Skin epidermis (tissue), 12 donors: ENCODE results near the gene RALGAPA1.
"Not testable (repeated sequence)": the region's sequence is repeated elsewhere in the genome, so short reads cannot be mapped to it uniquely, and the experiment has no call there.

ENCODE experiments used
- H3K27ac ChIP-seq, 21 experiments: fragments of 200-600 bp; sonication (generic) in 11 of 21; one replicate each; pipeline ENCODE4 v1.5.0; 2020; ENCODE audit warnings: mild to moderate bottlenecking in 3 of 21, inconsistent platforms in 2 of 21, moderate library complexity in 2 of 21
- H3K4me3 ChIP-seq, 7 experiments: fragments of 200-600 bp; sonication (generic) in 2 of 7; one replicate each; pipeline ENCODE4 v1.5.0; 2020; ENCODE audit warnings: inconsistent platforms in 2 of 7, mild to moderate bottlenecking in 2 of 7, moderate library complexity in 1 of 7

RALGAPA1 gene

DNA sequence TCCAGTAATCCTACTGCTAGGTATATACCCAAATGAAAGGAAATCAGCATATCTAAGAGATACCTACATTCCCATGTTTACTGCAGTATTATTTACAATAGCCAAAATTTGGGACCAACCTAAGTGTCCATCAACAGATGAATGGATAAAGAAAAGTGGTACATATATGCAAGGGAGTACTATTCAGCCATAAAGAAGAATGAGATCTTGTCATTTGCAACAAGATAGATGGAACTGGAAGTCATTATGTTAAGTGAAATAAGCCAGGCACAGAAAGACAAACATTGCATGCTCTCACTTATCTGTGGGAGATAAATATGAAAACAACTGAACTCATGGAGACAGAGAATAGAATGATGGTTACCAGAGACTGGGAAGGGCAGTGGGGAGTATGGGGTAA, 165.6 kb downstream of the RALGAPA1 start:
- Histone ChIP-seq H3K27ac (no peak overlapping the region), H3K4me3 (no peak overlapping the region)

- H3K27ac ChIP-seq, result no peak overlapping the region
These were observed 171.2 kb downstream of the RALGAPA1 start for GRCh38 chr14:35637851-35638250.

GRCh38 chr14:35637269-35637668, 171.8 kb downstream of the RALGAPA1 start:
- H3K27ac ChIP-seq, result no peak overlapping the region
- no peak overlapping the region for H3K4me3 ChIP-seq

More at GRCh38 chr14:35637851-35638250, 171.2 kb downstream of the RALGAPA1 start:
- H3K4me3 ChIP-seq, result no peak overlapping the region

DNA sequence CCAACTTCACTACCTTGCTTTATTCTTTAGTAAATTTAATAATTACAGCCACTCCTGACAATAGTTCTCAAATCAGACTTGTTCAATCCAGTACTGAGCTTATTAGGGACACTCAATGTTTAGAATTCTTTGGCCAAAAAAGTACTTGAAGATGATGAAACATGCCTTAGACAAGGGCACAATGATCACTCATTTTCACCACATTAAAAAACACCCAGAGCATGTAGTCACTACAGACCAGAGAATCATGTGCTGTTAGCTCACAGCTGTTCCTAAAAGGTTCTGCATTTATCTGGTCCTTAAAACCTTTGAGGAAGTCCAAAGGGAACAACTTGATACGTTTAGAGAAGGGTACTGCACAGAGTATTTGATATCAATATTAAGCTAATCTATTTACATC, 176.4 kb downstream of the RALGAPA1 start:
- Histone ChIP-seq H3K27ac (no peak overlapping the region), H3K4me3 (no peak overlapping the region)

DNA sequence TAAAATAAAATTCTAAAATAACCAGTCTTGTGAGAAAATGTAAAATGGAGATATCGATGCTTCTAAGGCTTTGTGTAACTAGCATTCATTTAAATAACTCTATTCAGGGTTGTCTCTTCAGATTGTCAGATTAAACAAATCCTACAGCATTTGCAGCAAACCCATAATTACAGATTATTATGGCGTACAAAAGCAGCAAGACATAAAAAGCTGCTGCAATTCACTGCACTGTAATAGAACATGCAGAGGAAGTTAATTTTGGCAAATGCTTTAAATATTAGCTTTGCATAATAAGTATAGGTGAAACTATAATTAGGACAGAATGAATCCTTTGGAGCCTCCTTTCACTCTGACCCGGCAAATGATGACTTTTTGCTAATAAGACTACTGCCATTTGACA, 176.8 kb downstream of the RALGAPA1 start:
- no peak overlapping the region for H3K4me3 ChIP-seq
- H3K27ac ChIP-seq, result no peak overlapping the region

DNA sequence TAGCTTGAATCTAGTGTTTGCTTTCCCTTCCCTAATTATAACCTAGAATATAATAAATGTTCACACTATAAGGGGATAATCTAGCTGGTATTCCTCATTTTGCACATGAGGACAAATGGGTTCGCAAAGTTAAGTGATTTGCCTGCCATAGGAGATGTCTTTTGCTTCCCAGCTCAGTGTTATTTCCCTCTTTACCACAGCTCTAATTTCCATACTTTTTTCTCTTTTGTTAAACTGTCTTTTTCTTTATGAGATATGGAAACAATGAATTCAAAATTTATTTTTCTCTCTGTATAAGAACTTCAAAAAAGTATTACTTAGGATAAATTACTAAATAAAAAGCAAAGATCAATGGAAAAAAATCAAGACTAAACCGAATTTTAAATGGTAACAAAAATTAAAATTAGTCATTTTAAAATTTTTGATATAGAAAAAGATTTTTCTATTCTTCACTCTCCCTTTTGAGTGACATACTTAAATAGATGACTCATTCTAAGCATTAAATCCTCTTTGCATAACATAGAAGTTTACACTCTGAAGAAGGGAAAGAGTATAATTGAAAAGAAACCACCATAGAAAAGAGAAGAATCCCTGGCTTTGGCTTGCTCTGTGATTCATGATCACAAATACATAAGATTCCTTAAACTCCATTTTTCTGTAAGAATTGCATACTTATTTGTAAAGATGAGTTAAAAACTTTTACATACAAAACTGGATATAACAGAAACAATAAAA, 177.9 kb downstream of the RALGAPA1 start:
- Histone ChIP-seq H3K27ac (no peak overlapping the region), H3K4me3 (no peak overlapping the region)

GRCh38 chr14:35628989-35629388, 180.1 kb downstream of the RALGAPA1 start:
- Histone ChIP-seq H3K4me3 (no peak overlapping the region), H3K27ac (no peak overlapping the region)

DNA sequence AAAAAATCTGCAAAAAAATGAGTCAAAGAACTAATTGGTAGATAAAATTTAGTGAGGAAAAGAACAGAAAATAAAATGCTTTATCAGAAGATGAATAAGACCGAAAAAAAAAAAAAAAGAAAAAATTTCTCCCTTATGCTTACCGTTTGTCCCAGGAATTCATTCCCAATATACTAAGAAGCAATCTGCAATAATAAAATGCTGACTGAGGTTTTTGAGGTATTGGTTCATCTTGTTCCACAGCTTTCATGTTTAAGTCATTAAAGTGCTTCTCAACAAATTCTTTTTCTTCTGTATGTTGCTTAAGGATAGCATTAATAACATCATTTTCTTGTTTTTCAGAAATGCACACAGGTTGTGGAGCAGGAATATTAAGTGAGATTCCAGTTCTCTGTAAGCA, 182.1 kb downstream of the RALGAPA1 start:
- H3K27ac ChIP-seq, H3K4me3 ChIP-seq: not testable (repeated sequence)

DNA sequence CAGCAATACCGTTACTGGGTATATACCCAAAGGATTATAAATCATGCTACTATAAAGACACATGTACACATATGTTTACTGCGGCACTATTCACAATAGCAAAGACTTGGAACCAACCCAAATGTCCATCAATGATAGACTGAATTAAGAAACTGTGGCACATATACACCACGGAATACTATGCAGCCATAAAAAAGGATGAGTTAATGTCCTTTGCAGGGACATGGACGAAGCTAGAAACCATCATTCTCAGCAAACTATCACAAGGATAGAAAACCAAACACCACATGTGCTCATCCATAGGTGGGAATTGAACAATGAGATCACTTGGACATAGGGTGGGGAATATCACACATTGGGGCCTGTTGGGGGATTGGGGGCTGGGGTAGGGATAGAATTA, 187.1 kb downstream of the RALGAPA1 start:
- not testable (repeated sequence) for H3K27ac ChIP-seq

DNA sequence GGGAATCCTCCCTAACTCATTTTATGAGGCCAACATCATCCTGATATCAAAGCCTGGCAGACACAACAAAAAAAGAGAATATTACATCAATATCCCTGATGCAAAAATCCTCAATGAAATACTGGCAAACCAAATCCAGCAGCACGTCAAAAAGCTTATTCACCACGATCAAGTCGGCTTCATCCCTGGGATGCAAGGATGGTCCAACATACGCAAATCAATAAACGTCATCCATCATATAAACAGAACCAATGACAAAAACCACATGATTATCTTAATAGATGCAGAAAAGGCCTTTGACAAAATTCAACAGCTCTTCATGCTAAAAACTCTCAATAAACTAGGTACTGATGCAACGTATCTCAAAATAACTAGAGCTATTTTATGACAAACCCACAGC, 189.1 kb downstream of the RALGAPA1 start:
- not testable (repeated sequence) for H3K4me3 ChIP-seq

More for the DNA sequence above, 187.1 kb downstream of the RALGAPA1 start:
- not testable (repeated sequence) for H3K4me3 ChIP-seq

GRCh38 chr14:35619461-35619860, 189.6 kb downstream of the RALGAPA1 start:
- H3K27ac ChIP-seq, H3K4me3 ChIP-seq: not testable (repeated sequence)

More for the DNA sequence above, 189.1 kb downstream of the RALGAPA1 start:
- H3K27ac ChIP-seq, result not testable (repeated sequence)

DNA sequence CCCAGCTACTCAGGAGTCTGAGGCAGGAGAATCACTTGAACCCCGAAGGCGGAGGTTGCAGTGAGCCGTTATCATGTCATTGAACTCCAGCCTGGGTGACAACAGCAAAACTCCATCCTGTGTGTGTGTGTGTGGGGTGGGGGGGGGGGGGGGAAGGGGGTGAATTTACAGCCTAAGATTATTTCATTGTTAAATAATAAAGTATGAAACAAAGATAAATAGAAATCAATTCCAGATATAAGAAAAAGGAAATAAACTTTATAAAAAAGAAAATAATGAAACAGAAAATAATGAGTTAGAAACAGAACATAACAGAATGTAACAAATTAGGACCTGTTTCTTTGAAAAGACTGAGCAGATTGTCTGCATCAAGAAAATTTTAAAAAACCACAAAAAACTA, 191.6 kb downstream of the RALGAPA1 start:
- Histone ChIP-seq H3K27ac (no peak overlapping the region), H3K4me3 (no peak overlapping the region)

DNA sequence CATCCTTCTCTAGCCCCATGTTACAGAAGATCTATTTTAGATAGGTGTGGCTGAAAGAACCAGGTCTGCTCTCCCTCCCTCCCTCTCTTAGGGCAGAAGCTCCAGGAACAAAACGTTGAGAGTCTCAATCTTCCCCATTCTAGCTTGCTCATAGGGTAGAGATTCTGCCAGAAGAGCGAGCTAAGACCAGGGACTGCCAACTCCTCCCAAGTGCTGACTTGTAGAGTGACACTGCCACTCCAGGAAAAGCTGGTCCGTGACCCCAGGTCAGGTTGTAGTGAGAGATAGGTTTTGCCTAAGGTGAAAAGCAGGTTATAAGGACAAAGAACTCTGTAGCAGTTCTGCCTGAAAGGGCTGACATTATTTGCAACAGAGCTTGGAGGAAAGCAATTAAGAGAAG, 201.7 kb downstream of the RALGAPA1 start:
- H3K27ac ChIP-seq, result no peak overlapping the region

GRCh38 chr14:35600253-35600652, 208.8 kb downstream of the RALGAPA1 start:
- Histone ChIP-seq H3K4me3 (no peak overlapping the region), H3K27ac (no peak overlapping the region)

More for the DNA sequence above, 201.7 kb downstream of the RALGAPA1 start:
- H3K4me3 ChIP-seq, result no peak overlapping the region

- Histone ChIP-seq H3K4me3 (no peak overlapping the region), H3K27ac (no peak overlapping the region)
These were observed 214.5 kb downstream of the RALGAPA1 start for GRCh38 chr14:35594616-35595015.

GRCh38 chr14:35587373-35587772, 221.7 kb downstream of the RALGAPA1 start:
- H3K27ac ChIP-seq, H3K4me3 ChIP-seq: not testable (repeated sequence)

- Histone ChIP-seq H3K27ac (no peak overlapping the region), H3K4me3 (no peak overlapping the region)
These were observed 230.5 kb downstream of the RALGAPA1 start for GRCh38 chr14:35578639-35579038.

DNA sequence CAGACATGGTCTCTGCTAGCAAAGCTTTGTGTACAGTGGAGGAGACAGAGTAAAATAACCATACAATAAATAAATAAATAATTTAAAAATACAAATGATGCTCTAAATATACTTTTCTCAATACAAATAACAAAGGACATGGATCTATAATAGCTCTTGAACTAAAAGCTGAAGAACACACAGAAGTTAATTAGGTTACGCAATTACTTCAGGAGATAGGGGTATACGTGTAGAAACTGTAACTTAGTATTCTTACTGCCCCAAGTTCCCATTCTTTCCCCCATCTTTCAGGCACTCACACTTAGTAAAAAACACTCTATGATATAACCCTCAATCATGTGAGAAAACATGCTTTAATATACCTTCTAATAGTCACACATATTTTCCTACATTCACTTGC, 231.0 kb downstream of the RALGAPA1 start:
- no peak overlapping the region for H3K4me3 ChIP-seq
- H3K27ac ChIP-seq, result no peak overlapping the region

DNA sequence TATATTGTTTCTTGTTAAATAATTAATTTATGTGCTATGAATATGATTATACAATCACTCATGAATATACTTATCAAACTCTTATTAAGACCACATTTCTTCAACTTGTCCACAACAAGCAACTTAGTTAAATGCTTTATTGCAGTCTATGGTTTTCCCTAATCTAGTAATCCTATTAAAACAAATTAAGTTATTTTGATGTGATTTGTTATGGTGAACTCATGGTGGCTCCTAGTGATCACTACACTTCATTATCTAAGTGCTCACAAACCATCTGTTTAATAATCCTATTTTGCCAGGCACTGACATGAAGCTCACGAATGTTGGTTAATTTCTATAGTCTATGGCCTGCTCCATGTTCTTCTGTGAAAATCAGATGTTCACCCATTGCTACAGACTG, 232.2 kb downstream of the RALGAPA1 start:
- H3K27ac ChIP-seq, result no peak overlapping the region

DNA sequence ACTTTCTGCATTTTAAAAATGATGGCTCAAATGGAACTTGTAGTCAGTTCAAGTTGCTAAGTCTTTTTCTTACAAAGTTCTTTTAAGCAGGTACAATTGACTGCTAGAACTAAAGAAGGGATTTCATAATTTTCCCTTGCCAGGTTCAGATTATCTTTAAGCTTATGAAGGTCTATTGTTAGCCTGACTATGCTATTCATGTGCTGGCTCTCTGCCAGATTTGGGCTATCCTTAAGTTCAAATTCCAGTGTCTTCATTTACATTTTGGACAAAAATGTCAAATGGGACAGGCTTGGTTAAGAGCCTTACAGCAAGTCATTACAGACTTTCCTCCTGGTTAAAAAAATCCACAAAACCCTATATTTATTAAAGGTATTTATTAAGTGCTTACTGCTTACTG, 232.8 kb downstream of the RALGAPA1 start:
- Histone ChIP-seq H3K4me3 (no peak overlapping the region), H3K27ac (no peak overlapping the region)

More for the DNA sequence above, 232.2 kb downstream of the RALGAPA1 start:
- H3K4me3 ChIP-seq, result no peak overlapping the region

GRCh38 chr14:35573911-35574310, 235.2 kb downstream of the RALGAPA1 start:
- Histone ChIP-seq H3K27ac (no peak overlapping the region), H3K4me3 (no peak overlapping the region)

GRCh38 chr14:35571598-35571997, 237.5 kb downstream of the RALGAPA1 start:
- Histone ChIP-seq H3K4me3 (no peak overlapping the region), H3K27ac (no peak overlapping the region)
